Medulla oblongata (tissue), 1 donor: Measurements from ENCODE around the gene ASB7.
"Not testable (repeated sequence)": the region's sequence is repeated elsewhere in the genome, so short reads cannot be mapped to it uniquely, and the experiment has no call there.

Source experiments
- DNase-seq: peaks from one replicate; pipeline ENCODE4 v3.0.0-alpha.2; 2015; ENCODE audit errors: extremely low spot score

ASB7 gene, protein sequence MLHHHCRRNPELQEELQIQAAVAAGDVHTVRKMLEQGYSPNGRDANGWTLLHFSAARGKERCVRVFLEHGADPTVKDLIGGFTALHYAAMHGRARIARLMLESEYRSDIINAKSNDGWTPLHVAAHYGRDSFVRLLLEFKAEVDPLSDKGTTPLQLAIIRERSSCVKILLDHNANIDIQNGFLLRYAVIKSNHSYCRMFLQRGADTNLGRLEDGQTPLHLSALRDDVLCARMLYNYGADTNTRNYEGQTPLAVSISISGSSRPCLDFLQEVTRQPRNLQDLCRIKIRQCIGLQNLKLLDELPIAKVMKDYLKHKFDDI

DNA sequence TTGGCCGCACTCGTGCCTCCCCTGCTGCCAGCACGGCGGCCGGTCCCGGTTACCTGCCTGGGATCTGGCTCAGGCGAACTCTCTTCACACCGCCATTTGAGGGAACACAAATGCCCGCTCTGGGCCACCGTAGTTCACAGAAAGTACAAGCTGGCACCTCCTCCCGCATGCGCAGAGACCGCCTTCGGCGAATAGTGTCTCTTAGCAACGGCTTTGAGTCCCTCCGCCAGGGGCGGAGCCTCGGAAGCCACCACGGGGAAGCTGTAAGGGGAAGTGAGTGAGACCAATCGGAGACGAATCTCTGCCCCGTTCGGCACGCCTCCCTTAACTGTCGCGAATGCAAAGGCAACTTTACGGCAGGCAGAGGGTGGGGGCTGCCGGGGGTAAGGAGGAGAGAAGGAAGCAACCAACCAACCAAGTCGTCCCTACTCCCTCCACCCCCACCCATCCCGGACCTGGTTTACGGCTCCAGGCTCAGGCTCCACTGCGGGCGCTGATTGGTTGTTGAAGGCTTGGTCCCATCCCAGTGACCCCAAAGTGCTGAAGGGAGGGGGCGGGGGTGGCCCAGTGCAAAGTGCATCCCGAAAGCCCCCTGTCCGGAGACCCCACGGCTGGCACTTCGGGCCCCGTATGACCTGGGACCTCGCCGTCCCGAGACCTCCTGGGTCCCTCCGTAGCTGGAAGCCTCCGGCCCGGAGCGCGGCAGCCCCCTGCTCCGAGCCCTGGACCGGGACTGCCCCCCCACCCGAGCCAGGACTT is at the start of gene ASB7, which contains the start of gene LINS1:
Gene ASB7 (plus strand): TSS at position 526 of the 759 bp plus-strand sequence. CDS start 9,628 bp downstream, outside the sequence.
Gene LINS1 (minus strand): TSS at position 121 of the 759 bp plus-strand sequence. CDS start 21,342 bp downstream, outside the sequence.
- DNase-seq, result peak; percentile 100

DNA sequence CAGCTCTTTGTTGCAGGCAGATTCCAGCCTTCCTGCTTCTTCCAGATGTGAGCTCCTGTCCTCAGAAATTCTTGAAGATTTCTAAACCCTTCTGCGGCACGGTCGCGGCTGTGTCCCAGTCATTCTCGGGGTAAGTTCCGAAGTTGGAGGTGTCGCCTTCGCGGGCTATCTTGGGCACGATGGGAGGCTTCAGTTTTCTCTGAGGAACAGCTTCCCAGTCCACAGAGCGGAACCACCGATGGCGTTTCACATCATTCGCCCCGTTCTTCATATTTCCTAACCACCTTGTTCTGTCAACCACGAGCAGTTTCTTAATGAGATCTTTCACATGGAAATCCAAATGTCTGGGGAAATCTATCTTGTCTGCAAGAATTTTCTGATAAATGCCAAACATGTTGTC is 48.9 kb upstream of the ASB7 start:
- no peak for DNase-seq

DNA sequence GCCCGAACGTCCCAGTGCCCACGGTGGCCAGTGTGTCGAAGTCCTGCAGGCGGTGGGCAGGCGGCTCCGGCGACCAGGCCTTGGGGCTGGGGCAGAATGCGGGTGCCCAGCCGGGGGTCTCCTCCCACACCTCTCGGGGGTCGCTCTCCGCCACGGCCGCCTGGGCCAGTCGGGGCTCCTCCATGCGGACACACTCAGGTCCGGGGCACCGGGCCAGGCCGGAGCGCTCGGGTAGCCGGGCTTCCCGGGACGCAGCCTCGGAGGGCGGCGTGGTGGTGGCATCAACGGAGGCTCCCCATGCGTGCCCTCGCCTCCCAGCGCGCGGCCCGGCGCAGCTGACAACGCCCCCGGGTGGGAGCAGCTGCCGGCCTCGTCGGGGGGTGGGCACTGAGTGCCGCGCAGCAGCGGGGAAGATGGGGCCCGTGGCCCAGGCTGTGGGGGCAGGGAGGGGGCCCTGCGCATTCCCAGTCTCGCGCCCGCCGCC is 43.6 kb upstream of the ASB7 start:
- no peak for DNase-seq

DNA sequence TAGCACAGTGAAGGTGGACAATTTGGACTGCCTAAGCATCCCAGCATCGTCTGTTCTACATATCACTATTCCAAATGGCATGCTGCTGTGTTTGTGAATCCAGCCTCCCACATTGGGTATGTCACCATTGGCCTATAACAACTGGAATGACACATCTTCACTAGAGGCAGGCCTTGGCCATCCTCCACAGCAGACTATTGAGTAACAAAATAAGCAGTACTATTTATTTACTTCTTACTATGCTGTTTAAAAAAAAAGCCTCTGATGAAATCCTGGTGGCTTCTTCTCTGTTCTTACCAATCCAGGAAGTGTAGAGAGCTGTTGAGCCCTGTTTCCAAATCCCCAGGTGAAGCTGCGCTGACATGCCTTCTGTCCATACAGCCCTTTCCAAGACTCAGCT is 43.1 kb upstream of the ASB7 start:
- DNase-seq, result no peak

DNA sequence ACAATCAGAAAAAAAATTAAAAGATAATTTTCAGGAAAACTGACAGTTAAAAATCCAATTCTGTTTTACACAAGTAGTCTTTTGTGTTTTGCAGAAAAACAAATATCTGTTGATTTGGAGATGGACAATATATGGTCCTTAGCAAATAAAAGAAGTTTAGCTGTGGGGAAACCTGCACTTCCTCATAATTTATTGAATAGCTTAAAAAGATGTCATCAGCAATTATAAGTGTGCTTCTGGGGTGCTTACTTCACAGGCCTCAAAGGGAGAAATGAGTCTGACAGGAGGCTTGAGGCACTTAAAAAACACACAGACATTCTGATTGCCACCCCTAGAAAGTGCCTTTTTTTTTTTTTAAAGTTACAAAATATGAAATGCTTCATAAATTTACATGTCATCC is 42.1 kb upstream of the ASB7 start:
- no peak for DNase-seq

DNA sequence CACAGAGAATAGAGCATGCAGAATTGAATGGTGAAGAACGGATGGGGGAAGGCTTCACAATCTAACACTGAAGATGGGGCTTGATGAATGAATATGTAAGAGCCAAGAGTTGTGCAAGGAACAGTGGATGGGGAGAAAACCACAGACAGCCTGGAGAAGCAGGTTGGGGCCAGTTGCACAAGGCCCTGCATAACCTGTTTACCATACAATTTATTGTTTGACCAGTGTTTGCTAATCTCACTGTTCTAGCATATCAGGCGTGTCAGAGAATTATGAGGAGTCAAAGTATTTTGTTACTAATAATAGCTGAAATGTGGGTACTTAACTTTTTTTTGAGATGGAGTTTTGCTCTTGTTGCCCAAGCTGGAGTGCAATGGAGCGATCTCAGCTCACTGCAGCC is 36.8 kb upstream of the ASB7 start:
- DNase-seq, result no peak

DNA sequence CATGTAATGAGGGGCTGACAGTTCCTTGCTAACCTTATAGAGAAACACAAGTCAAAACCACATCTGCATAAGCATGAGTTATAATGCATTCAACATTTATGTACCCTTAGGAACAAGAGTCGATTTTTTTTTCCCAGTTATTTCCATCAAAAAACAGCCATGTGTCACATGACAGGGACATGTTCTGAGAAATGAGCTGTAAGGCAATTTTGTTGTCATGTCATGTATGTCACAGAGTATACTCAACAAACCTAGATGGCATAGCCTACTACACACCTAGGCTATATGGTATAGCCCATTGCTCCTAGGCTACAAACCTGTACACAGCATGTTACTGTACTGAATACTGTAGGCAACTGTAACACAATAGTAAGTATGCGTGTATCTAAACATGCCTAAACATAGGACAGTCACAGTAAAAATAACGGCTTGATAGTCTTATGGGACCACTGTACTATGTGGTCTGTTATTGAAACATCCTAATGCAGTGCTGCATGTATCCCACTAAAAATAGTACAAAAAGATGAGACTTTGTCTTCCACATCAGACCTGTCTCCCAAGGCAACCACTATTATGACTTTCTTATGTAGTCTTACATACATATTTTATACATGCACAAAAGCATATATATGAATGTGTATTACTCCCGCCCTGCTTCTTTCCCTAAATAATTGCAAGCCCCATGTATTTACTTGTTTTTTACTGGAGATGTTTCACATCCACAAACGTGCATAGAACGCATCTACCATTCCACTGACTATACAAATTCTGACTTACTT is 35.4 kb upstream of the ASB7 start:
- no peak for DNase-seq

DNA sequence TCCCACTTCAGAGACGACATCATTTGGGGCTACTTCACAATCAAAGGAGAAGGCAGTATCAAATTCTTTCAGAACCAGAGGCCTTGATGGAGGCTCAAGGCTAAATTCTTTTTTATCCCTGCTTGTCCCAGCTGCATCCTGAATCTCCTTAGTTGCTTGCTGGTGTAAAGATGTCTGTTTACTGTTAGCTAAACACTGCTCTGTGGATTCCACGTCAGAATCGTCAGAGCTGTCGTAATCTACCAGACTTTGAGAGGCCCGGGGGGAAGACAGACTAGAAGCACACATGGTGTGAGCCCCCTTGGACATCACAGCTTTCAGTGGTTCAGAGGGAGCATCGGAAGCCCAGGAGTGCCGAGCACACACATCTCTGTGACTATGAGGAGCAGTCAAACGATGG is 33.0 kb upstream of the ASB7 start:
- DNase-seq, result no peak

DNA sequence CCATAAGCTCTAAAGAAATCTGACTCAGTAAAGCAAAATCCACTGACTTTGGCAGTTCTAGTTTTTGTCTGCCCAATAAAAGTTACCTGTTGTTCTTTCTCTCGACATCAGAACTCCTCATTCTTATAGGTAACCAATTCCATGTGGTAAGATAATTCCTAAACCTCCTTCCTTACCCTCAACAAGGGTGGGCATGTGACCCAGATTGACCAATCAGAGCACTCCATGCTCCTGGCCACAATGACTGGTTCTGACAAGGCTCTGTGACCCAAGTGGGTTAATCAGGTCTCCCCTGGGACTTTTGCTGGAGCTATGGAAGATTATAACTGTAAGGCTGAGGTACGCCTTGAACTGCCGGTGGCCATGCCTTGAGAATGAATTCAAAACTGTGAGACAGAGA is 32.1 kb upstream of the ASB7 start:
- no peak for DNase-seq

DNA sequence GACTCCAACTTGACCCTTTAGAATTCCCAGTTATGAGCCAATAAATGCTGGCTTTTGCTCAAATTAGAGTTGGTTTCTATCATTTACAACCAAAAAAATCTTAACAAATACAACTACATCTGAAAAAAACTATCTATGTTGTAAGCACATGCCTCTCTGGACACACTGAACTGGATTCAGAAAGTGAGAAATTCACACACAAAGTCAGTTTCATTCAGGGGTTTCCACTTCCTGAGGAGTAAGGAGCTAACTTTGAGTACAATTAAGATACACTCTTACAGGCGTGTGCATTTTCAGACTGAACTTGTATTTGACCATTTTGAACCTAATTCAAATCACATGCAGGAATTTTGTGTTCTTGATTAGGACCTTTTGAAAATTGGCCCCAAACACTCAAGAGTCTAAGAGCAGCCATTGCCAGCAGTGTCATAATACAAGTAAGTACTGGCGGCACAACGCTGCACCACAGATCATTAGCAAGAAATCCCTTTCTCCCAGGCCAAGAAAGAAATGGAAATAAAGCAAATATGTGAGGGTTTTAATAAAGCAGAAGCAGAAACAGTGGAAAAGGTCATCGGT is 31.6 kb upstream of the ASB7 start:
- DNase-seq, result no peak

DNA sequence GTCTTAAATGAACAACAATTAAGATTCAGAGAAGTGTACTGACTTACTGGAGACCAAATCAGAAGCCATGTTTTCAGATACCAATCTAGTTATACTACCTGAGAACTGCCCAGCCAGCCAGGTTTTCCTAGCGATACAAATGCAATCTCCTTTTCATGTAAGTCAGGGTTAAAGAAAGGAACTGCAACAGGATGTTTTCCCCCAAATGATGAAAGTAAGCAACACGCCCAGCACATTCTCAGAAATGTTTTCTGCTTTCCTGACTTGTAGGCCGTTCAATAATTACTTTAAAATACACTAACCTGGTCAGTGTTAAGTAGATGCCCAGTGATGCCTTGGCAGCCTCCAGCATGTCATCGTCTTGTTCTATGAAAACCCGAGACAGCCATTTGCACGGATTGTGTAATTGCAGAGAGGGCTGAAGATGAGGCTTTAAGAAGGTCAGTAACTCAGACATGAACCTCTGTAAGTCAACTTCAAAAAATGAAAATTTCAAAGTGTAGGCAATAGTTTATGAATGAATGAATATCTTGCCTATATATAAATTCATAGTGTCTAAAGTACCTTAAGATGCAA is 30.7 kb upstream of the ASB7 start:
- DNase-seq, result no peak

DNA sequence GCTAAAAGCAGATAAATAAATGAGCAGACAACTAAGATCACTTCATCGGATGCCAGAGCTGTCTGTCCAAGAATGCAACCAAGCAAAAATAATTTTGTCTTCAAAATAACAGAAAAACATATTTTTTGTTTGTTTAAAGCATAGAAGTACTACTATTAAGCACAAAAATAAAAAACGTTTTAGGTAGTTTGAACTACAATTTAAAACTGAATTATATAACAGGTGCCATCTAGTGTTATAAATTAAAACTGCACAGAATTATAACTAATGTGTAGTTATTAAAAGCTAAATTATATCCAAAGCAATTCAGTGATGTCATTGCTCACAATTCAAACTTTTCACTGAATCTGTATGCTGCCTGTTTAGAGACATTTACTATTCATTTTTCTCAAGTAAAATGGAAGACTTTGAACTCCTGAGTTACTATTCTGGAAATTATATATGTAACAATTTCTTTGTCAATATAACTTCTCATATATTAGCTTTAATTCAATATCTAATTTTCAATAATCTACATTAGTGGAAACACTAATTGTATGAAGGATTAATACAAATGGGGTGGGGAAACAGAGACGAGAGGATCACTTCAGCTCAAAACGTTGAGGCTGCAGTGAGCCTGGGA is 29.9 kb upstream of the ASB7 start:
- DNase-seq, result peak; percentile 10

DNA sequence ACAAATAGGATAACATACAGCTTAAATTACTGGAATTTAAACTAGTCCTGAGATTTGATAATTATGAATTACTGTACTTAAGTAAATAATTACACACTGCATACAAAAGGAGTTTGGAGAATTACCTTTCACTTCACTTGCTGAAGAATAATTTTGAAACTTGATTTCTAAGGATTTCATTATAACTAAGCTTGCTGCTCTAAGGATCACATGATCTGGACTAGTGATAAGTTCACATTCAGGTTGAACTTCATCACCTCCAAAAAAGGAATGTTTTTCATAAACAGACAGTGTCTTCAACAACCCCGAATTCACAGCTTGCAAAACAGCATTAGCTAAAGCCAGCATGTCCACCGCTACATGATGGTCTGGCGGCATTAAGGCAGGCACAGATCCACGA is 28.9 kb upstream of the ASB7 start:
- DNase-seq, result no peak

DNA sequence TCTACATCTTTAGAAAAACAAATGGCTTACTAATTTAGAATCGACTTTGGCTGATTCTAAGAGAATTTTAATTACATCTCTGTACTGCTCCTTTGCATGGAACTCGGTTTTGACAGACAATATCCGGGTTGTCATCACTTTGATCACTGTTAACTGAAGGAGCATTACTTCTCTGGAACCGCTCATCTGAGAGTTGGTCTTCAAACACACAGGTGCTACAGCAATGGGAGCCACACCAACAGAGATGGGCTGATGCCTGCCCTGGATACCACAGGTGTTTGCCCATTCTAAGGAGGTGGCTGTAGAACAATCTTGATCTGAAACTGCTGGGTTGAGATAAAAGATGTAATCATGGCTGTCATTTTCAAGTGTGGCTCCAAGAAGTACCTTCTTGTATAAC is 22.0 kb upstream of the ASB7 start:
- no peak for DNase-seq

DNA sequence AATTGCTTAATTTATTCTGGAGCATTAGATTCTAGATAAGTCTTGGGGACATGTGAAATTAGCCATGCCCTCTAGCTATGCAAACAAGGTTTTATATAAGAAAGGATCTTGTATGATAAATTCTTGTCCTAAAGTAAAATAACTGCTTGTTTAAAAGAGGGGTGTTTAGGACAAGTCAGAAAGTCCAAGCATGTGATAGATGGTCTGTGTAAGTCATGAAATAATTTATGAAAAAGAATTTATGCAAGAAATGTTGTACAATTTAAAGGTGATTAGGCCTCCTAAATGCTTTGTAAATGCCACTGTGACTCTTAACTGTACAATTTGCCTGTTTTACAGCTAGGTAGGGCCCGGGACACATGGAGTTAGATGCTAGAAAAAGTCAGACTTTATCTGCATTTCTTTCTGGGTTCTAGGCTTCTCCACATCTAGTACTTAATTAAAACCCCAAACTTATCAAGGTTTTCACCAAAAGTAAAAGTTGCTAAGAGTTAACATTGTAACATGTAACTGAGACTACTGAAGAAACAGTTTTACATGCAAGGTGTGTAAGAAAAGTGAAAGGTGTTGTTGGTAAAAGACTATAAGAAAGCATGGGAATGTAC is 13.6 kb upstream of the ASB7 start:
- DNase-seq, result no peak

DNA sequence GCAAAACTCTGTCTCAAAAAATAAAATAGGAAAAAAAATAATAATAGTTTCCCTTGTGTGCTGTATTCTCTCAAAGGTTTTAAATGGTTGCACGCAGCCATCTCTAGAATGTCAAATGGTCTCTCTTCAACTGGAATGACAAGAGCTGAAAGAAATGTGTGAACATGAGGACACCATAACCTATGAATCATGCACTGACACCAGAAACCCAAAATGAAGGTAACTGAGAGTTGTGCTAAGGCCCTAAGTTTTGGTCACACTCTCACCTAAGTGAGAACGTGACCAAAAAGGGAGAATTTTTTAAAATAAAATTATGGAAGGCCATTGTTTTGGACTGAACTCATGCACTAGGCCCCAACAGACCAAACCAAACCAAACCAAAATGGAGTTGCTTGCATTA is 11.2 kb upstream of the ASB7 start:
- not testable (repeated sequence) for DNase-seq

DNA sequence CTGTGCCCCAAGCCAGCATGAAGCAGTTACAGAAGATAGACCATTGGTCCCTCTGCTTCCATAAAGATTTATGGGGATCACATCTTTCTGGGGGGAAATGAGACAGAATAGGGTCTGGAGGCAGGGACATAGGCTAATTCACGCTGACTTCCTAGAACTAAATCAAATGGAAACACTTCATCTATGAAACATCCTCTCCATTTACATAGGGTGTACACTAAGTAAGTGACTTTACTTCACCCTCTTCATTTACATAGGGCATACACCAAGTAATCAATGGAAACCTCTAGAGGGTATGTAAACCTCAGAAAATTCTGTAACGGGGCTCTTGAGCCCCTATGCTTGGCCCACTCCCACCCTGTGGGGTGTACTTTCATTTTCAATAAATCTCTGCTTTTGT is 10.6 kb upstream of the ASB7 start:
- no peak for DNase-seq

DNA sequence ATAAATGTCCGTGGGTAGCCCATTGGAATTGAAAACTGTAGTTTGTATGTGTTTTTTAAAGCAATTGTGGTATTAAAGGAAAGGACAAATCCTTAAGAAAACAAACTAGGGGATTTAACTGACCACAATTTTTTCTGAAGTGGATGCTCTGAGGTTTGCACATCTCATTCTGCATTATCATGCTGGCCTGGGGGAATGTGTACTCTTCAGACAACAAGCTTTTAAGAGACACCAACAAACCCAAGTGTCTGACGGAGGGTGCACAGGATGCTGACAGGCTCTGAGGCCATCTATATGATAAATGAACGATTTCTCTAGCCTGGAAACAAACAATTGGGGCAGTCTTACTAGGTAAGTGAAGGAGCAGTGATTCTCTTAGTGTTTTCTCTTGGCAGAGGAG is 9.5 kb upstream of the ASB7 start:
- no peak for DNase-seq

DNA sequence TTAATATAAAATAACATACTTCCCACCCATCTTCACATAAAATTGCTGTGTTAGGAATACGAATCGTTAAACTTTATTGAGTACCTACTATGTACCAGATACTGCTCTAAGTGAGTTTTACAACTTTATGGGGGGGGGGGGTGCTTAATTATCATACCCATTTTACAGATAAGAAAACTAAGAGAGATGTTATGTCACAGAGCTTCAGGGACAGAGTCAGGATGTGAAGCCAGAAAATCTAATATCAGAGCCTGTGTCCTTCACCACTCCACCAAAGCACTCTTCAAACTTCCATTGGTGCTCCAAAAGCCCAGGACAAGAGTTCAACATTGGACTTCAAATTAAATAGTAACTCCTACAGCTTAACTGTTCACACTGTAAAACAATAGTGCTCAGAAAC is 9.0 kb upstream of the ASB7 start:
- no peak for DNase-seq

DNA sequence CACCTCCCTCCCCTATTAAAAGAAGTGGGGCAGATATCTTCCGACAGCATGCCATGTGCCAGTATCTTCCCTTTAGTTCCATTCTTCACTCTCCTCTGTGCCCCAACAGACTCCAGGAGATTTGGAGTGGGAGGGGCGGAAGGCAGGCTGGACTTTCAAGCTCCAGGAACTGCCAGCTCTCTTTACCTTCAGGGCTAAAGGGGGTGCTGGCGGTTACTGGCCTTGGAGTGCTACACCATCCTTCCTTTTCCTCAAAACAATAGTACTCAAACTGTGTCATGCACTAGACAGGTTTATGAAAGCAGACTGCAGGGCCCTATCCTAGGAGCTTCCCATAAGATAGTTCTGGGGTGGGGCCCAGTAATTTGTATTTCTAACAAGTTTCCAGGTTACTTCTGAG is 6.4 kb upstream of the ASB7 start:
- DNase-seq, result no peak

DNA sequence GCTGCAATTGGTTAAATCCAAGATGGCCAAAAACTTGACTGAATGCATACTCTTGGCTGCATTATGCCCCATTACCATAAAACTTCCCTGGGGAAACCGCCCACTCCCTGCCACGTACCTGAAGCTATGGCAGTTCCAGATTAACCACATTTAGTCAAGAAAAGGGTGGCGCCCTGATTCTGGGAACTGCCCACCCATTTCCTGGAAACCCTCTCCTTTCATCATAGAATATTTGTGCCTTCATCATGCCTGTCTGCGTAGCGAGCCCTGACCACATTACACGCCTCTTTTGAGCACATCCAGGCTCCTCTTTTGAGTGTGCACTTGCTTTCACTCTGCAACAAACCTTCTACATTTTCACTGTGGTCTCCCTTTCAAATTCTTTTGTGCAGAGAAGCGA is 5.6 kb upstream of the ASB7 start:
- DNase-seq, result no peak
